ENCODE measurements around the gene PUSL1.

Gene PUSL1

GRCh38 chr1:1283821-1284220 is 24.6 kb upstream of the PUSL1 start:
- peak; percentile 87 for DNase-seq (ENCODE audit: low spot score)
- in situ Hi-C loops (cut with MboI; ENCODE audit: low sequenced_read_pairs, unreplicated experiment): no loop called here
- no peak for TF ChIP-seq CTCF (IDR thresholded peaks at IDR 0.05; ENCODE audit: borderline replicate concordance, control extremely low read depth, extremely low read depth, insufficient read depth, missing control alignments)

GRCh38 chr1:1284221-1285101 is 23.9 kb upstream of the PUSL1 start:
- no peak for TF ChIP-seq CTCF (IDR thresholded peaks at IDR 0.05; ENCODE audit: borderline replicate concordance, control extremely low read depth, extremely low read depth, insufficient read depth, missing control alignments)
- DNase-seq (ENCODE audit: low spot score): no peak
- in situ Hi-C loops (cut with MboI; ENCODE audit: low sequenced_read_pairs, unreplicated experiment): no loop called here

- no peak for DNase-seq (ENCODE audit: low spot score)
- TF ChIP-seq CTCF (IDR thresholded peaks at IDR 0.05; ENCODE audit: borderline replicate concordance, control extremely low read depth, extremely low read depth, insufficient read depth, missing control alignments): no peak
- in situ Hi-C loops (cut with MboI; ENCODE audit: low sequenced_read_pairs, unreplicated experiment): no loop called here
Measured at GRCh38 chr1:1285102-1285571, 23.3 kb upstream of the PUSL1 start.

GRCh38 chr1:1285611-1286311 is 22.6 kb upstream of the PUSL1 start:
- in situ Hi-C loops (cut with MboI; ENCODE audit: low sequenced_read_pairs, unreplicated experiment): no loop called here
- no peak for TF ChIP-seq CTCF (IDR thresholded peaks at IDR 0.05; ENCODE audit: borderline replicate concordance, control extremely low read depth, extremely low read depth, insufficient read depth, missing control alignments)
- no peak for DNase-seq (ENCODE audit: low spot score)

- in situ Hi-C loops (cut with MboI; ENCODE audit: low sequenced_read_pairs, unreplicated experiment): no loop called here
- no peak for DNase-seq (ENCODE audit: low spot score)
- TF ChIP-seq CTCF (IDR thresholded peaks at IDR 0.05; ENCODE audit: borderline replicate concordance, control extremely low read depth, extremely low read depth, insufficient read depth, missing control alignments): no peak
Measured at GRCh38 chr1:1286313-1287261, 21.8 kb upstream of the PUSL1 start.
